Neural cell (in vitro differentiated cells): ENCODE data around the gene SLC5A8. TPM values are rescaled to one million over a fixed set of nuclear protein-coding genes. Genes with fewer than 3 reads are reported as not detected.

Experiments used
- H2AFZ ChIP-seq: fragments of 200-600, 300-800 bp; sonication (generic), shearing (Covaris generic); 2 replicates; pipeline ENCODE4 v1.6.0; 2014; ENCODE audit warnings: low read depth, mild to moderate bottlenecking, antibody characterized with exemption, low read length, moderate library complexity
- H3F3A ChIP-seq: fragments of 200-600 bp; shearing (Covaris generic); 2 replicates; pipeline ENCODE4 v1.6.1; 2016; ENCODE audit warnings: mild to moderate bottlenecking, moderate library complexity, mixed read lengths, antibody characterized with exemption, low read length; ENCODE audit not compliant: insufficient read depth, poor library complexity, severe bottlenecking
- H3K27ac ChIP-seq: fragments of 200-600, 300-800 bp; sonication (generic), shearing (Covaris generic); 2 replicates; pipeline ENCODE4 v1.5.1; 2014; ENCODE audit warnings: mild to moderate bottlenecking, low read length, moderate library complexity
- H3K27me3 ChIP-seq: fragments of 300-800, 200-600 bp; sonication (generic), shearing (Covaris generic); 2 replicates; pipeline ENCODE4 v1.6.0; 2014; ENCODE audit warnings: mild to moderate bottlenecking, low read depth, low read length, moderate library complexity; ENCODE audit not compliant: insufficient read depth
- H3K36me3 ChIP-seq: fragments of 300-800, 200-600 bp; sonication (generic), shearing (Covaris generic); 2 replicates; pipeline ENCODE4 v1.5.1; 2014; ENCODE audit warnings: mild to moderate bottlenecking, antibody characterized with exemption, low read length, moderate library complexity; ENCODE audit not compliant: insufficient read depth
- H3K4me2 ChIP-seq: fragments of 300-800, 200-600 bp; sonication (generic), shearing (Covaris generic); 2 replicates; pipeline ENCODE4 v1.6.0; 2014; ENCODE audit warnings: mild to moderate bottlenecking, low read length
- H3K4me3 ChIP-seq: fragments of 300-800, 200-600 bp; sonication (generic), shearing (Covaris generic); 2 replicates; pipeline ENCODE4 v1.5.1; 2014; ENCODE audit warnings: mild to moderate bottlenecking, low read length, moderate library complexity
- H3K79me2 ChIP-seq: fragments of 200-600 bp; shearing (Covaris generic); replicated peaks from 2 replicates; pipeline ENCODE4 v1.6.0; 2014; ENCODE audit warnings: mild to moderate bottlenecking, low read length, moderate library complexity; ENCODE audit not compliant: insufficient read depth
- H3K9ac ChIP-seq: fragments of 300-800, 200-600 bp; sonication (generic), shearing (Covaris generic); 2 replicates; pipeline ENCODE4 v1.6.1; 2016; ENCODE audit warnings: mild to moderate bottlenecking, low read length, mixed read lengths
- H3K9me2 ChIP-seq: fragments of 200-600 bp; shearing (Covaris generic); 2 replicates; pipeline ENCODE4 v1.6.1; 2016; ENCODE audit warnings: mild to moderate bottlenecking, low read length, mixed read lengths; ENCODE audit not compliant: insufficient read depth
- H3K9me3 ChIP-seq: fragments of 200-600, 300-800 bp; sonication (generic), shearing (Covaris generic); 2 replicates; pipeline ENCODE4 v1.6.1; 2016; ENCODE audit warnings: mild to moderate bottlenecking, mixed run types, low read length, moderate library complexity, mixed read lengths
- H4K20me1 ChIP-seq: fragments of 200-600 bp; shearing (Covaris generic); 2 replicates; pipeline ENCODE4 v1.6.1; 2016; ENCODE audit warnings: mild to moderate bottlenecking, mixed run types; ENCODE audit not compliant: insufficient read depth
- EP300 ChIP-seq: fragments of 450-650 bp; conservative IDR thresholded peaks from 2 replicates; pipeline ENCODE4 v1.6.1; 2014; ENCODE audit warnings: antibody characterized with exemption, mild to moderate bottlenecking, moderate library complexity; ENCODE audit not compliant: poor library complexity, severe bottlenecking
- EZH2 ChIP-seq: fragments of 200-600, 300-800 bp; shearing (Covaris generic), sonication (generic); IDR thresholded peaks from 2 replicates; pipeline ENCODE4 v1.6.1; 2014; ENCODE audit warnings: antibody characterized with exemption, low read length, borderline replicate concordance, mild to moderate bottlenecking; ENCODE audit not compliant: insufficient read depth, poor library complexity, severe bottlenecking
- MXI1 ChIP-seq: fragments of 450-650 bp; conservative IDR thresholded peaks from 2 replicates; pipeline ENCODE4 v1.6.1; 2014; ENCODE audit warnings: antibody characterized with exemption, mild to moderate bottlenecking; ENCODE audit not compliant: poor library complexity, severe bottlenecking
- POLR2AphosphoS5 ChIP-seq: IDR thresholded peaks from 2 replicates; pipeline ENCODE4 v1.6.1; 2012
- RAD21 ChIP-seq: fragments of 450-650 bp; conservative IDR thresholded peaks from 2 replicates; pipeline ENCODE4 v1.6.1; 2014; ENCODE audit warnings: antibody characterized with exemption, mild to moderate bottlenecking, moderate library complexity
- REST ChIP-seq: IDR thresholded peaks from 2 replicates; pipeline ENCODE4 v1.6.1; 2012; ENCODE audit warnings: borderline replicate concordance
- SMC3 ChIP-seq: fragments of 450-650 bp; conservative IDR thresholded peaks from 2 replicates; pipeline ENCODE4 v1.6.1; 2014; ENCODE audit warnings: antibody characterized with exemption, mild to moderate bottlenecking, moderate library complexity; ENCODE audit not compliant: poor library complexity
- TAF1 ChIP-seq: IDR thresholded peaks from 2 replicates; pipeline ENCODE4 v1.6.1; 2012; ENCODE audit warnings: low read depth
- polyA minus RNA-seq: library from RNA; depleted of rRNA, polyadenylated mRNA; stranded (reverse); fragments of >200 nt; gene quantifications from 2 replicates; pipeline ENCODE4 v1.2.3, GENCODE V29; 2014
- polyA plus RNA-seq: library from polyadenylated mRNA; depleted of rRNA; stranded (reverse); fragments of >200 nt; gene quantifications from 2 replicates; pipeline ENCODE4 v1.2.3, GENCODE V29; 2014
- TF ChIP-seq, protein P1 (sequence below): fragments of 450-650 bp; IDR thresholded peaks from 2 replicates; pipeline ENCODE4 v1.5.1; 2014; ENCODE audit warnings: antibody characterized with exemption, mild to moderate bottlenecking, moderate library complexity; ENCODE audit not compliant: poor library complexity, severe bottlenecking

SLC5A8 gene
- polyA plus RNA-seq (0.12 TPM in 1 of 2 replicates, not detected in the other), polyA minus RNA-seq (not detected in 2 replicates)

- Histone ChIP-seq H3K36me3 (no peaks in the 10 kb centered on the region), H3K4me3 (peak within 1 kb of the TSS; percentile 64), H2AFZ (no peak within 1 kb of the TSS), H3K27ac (no peak within 1 kb of the TSS), H3K27me3 (peaks cover 34% of the 10 kb centered on the region), H4K20me1 (no peaks in the 10 kb centered on the region), H3K9me2 (no peaks in the 10 kb centered on the region), H3K9ac (no peak within 1 kb of the TSS), H3F3A (no peaks in the 10 kb centered on the region), H3K4me2 (no peak within 1 kb of the TSS), H3K79me2 (no peaks in the 10 kb centered on the region), H3K9me3 (no peaks in the 10 kb centered on the region)
- no peak for TF ChIP-seq TAF1
- TF ChIP-seq RAD21: no peak
Measured at GRCh38 chr12:101209319-101210302, at the start of gene SLC5A8. TSS of gene SLC5A8 (minus strand) at chr12:101210238. CDS start at chr12:101209848, 390 bp downstream.

- no peak for TF ChIP-seq POLR2AphosphoS5
- no peak for TF ChIP-seq TAF1
- TF ChIP-seq, protein P1, sequence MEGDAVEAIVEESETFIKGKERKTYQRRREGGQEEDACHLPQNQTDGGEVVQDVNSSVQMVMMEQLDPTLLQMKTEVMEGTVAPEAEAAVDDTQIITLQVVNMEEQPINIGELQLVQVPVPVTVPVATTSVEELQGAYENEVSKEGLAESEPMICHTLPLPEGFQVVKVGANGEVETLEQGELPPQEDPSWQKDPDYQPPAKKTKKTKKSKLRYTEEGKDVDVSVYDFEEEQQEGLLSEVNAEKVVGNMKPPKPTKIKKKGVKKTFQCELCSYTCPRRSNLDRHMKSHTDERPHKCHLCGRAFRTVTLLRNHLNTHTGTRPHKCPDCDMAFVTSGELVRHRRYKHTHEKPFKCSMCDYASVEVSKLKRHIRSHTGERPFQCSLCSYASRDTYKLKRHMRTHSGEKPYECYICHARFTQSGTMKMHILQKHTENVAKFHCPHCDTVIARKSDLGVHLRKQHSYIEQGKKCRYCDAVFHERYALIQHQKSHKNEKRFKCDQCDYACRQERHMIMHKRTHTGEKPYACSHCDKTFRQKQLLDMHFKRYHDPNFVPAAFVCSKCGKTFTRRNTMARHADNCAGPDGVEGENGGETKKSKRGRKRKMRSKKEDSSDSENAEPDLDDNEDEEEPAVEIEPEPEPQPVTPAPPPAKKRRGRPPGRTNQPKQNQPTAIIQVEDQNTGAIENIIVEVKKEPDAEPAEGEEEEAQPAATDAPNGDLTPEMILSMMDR: no peak
- no peak for TF ChIP-seq EZH2
- TF ChIP-seq RAD21: no peak
- no peak for TF ChIP-seq MXI1
- TF ChIP-seq EP300: no peak
- TF ChIP-seq SMC3: no peak
- TF ChIP-seq REST: no peak
- Histone ChIP-seq H3K9me2 (no peaks in the 10 kb centered on the region), H4K20me1 (no peaks in the 10 kb centered on the region), H3K9ac (no peak overlapping the region), H3K9me3 (no peaks in the 10 kb centered on the region), H3K79me2 (no peaks in the 10 kb centered on the region), H3K4me3 (no peak overlapping the region), H3K27me3 (no peaks in the 10 kb centered on the region), H3K4me2 (no peak overlapping the region), H3F3A (no peaks in the 10 kb centered on the region), H3K27ac (no peak overlapping the region), H2AFZ (no peak overlapping the region), H3K36me3 (no peaks in the 10 kb centered on the region)
Measured at GRCh38 chr12:101257357-101257756, 47.3 kb upstream of the SLC5A8 start.
